Posterior cingulate gyrus (tissue), 11 donors: ENCODE measurements around the gene PTH2R.
"Not testable (repeated sequence)": the region's sequence is repeated elsewhere in the genome, so short reads cannot be mapped to it uniquely, and the experiment has no call there.

Experiments
- DNase-seq, 10 donors: peaks; one replicate each; pipeline versions ENCODE4 v3.0.0 to v3.0.0-alpha.2; 2020 to 2021; ENCODE audit warnings: mixed read lengths in 3 of 10
- intact Hi-C: fragments of 100-400 bp; cut with DNase I; formaldehyde crosslinking; loops from one replicate; pipeline ENCODE4 v1.15.1; 2023

Gene PTH2R

GRCh38 chr2:208535578-208535977 lies 129.0 kb downstream of the PTH2R start:
- DNase-seq, intact Hi-C loops: not testable (repeated sequence)

DNA sequence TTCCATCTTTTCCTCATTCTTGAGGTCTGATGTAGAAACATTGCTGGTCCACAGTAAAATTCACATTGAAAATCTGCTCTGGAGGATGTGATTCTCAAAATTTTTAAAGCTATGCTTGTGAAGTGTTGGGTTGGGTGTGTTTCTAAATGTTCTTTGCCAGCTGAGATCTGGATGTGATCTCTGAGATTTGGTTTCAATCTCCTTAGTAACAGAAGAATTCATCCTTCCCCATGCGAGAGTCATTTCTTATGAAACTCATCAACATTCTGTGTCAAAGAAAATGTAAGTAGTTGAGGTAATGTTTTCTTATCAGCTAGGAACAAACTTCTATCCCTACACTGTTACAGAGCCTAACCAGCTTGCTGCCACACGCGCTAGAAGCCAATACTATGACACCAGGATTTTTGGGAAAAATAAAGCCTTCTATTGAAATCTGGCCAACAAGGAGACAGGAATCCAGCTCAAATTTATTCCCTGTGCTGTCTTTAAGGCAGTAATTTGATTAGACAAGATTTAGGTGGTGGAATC lies 134.9 kb downstream of the PTH2R start:
- intact Hi-C loops, result no loop called here
- DNase-seq, result no peak

GRCh38 chr2:208541989-208542464 lies 135.4 kb downstream of the PTH2R start:
- intact Hi-C loops, result no loop called here
- DNase-seq, result no peak

GRCh38 chr2:208542465-208543041 lies 136.0 kb downstream of the PTH2R start:
- no peak for DNase-seq
- intact Hi-C loops, result no loop called here
